ENCODE measurements around the gene RIPPLY1.

DNA sequence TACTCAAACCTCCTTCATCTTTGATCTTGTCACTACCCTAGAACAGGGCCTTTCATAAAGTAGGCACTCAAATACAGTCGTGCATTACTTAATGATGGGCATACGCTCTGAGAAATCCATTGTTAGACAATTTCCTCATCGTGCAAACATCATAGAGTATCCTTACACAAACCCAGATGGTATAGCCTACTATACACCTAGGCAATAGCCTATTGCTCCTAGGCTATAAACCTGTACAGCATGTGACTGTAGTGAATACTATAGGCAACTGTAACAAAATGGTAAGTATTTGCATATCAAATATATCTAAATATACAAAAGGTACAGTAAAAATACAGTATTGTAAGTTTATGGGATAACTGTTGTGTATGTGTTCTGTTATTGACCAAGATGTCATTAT, 48.9 kb upstream of the RIPPLY1 start:
- no peak for TF ChIP-seq EP300 (IDR thresholded peaks at IDR 0.05)
- TF ChIP-seq POLR2A (IDR thresholded peaks at IDR 0.05) = no peak

Measured in ovary (tissue), 1 donor.